ENCODE results near the gene PRPS2.
A peak's percentile ranks its signal among the peaks of the same experiment; 100 is the strongest.

Gene PRPS2

GRCh38 chrX:12791257-12792228, at the start of gene PRPS2:
Gene PRPS2, plus strand, starts transcription at chrX:12791412. Its CDS starts 86 bp downstream, at chrX:12791498.
- DNase-seq, result peak; percentile 71

- DNase-seq, result no peak
Observed at GRCh38 chrX:12741416-12741815, 49.8 kb upstream of the PRPS2 start.

DNA sequence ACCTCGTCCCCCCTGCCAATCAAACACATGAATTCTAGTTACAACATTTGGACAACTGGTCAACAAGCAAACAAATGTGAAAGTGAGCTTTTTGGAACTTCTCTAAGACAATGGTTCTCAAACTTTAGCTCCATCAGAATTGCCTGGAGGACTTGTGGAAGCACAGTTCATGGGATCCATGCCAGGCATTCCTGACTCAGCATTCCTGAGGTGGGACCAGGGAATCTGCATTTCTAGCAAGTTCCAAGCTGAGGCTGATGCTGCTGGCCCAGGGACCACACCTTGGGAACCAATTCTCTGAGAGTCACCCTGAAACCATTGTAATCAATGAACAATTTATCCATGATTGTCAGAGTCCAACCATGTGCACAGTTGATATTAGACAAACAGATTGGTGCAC, 43.8 kb upstream of the PRPS2 start:
- DNase-seq, result no peak

DNA sequence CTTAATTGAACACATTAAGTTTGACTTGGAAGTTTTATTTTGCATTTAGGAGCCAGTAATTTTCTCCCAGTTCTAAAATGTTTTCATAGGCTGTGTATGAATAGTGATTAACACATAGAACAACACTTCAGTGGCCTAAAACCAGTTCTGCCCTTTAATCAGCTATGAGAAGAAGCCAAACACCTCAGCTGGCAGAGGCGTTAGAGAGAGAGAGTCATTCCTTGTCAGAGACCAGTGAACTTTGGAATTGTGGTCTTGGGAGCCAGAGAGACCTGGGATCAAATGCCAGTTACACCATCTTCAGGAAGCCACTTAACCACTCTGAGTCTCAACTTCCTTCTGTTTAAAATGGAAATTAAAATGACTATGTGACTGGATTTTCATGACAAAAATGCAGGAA, 39.3 kb upstream of the PRPS2 start:
- DNase-seq, result no peak

DNA sequence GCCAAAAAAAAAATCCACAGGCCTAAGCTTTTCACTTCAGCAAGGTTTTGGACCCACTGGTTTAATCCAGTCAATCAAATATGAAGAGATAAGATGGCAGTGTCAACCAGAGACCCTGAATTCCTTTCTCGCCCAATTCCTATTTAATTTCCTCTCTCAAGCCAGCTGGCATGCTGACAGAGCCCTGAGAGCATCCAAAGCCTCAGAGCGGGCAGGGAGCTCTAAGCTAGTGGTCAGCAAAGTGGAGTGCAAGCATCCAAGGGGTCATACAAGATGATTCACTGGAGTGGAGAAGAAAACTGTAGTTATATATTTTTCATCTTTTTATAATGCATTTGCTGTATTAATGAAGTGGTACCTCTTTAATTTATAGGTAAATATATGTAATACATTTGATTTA, 37.8 kb upstream of the PRPS2 start:
- DNase-seq, result no peak

- DNase-seq, result no peak
Observed at GRCh38 chrX:12758291-12758690, 32.9 kb upstream of the PRPS2 start.

- no peak for DNase-seq
Observed at GRCh38 chrX:12767856-12768255, 23.4 kb upstream of the PRPS2 start.

DNA sequence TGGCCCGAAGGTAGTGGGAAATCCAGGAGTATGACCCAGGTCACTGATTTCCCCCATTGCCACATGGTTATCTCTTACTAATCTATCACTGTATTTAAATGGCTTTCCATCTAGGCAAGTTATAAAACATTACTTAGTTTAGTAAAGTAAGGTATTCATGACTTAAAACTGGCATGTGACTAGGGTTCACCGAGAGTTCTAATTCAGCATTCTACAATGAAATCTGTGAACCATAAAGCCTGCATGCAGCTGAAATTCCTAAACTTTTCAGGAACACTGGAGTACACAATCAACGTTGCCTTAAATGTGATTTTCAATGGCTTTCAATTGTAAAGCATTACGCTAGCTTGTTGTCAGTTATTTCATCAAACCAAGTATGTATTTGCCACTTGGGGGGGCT, 22.7 kb upstream of the PRPS2 start:
- DNase-seq, result no peak

- no peak for DNase-seq
Observed at GRCh38 chrX:12770440-12770839, 20.8 kb upstream of the PRPS2 start.

GRCh38 chrX:12771445-12772069, 19.7 kb upstream of the PRPS2 start:
- DNase-seq, result peak; percentile 66

DNA sequence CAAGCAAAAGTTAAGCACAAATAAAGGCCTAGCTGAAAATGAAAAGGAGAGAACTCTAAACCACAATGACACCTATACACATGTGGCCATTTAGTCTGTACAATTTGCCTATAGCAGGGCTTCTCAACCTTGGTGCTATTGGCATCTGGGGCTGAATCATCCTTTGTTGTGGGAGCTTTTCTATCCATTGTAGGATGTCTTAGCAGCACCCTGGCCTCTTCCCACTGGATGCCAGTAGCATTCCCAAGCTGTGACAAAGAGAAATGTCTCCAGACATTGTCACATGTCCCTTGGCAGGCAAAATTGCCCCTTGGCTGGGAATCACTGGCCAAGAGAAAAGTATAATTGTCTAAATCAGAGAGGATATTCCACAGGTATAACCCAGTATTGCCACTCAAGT, 13.5 kb upstream of the PRPS2 start:
- no peak for DNase-seq

- DNase-seq, result no peak
Observed at GRCh38 chrX:12779534-12779933, 11.7 kb upstream of the PRPS2 start.

- no peak for DNase-seq
Observed at GRCh38 chrX:12788645-12789044, 2.6 kb upstream of the PRPS2 start.

DNA sequence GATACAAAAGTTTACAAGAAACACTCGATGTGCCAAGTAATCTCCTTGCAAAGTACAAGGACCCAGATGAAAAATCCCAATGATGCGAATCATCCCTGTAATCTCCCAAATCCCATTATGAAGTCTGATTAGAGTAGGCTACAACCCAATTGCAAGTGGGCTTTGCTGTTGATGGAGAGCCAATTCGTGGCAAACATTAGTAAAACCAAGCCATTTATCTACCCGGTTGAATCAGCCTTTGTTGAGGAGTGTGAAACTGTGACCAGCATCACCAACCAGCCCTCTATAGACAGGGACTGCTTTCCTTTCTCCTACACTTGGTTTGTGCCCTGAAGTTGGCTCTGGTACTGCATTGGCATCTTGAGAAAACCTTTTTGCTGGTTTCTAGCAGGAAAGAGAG, 1.2 kb upstream of the PRPS2 start:
- no peak for DNase-seq

- DNase-seq, result no peak
Observed at GRCh38 chrX:12790885-12791256, 341 bp upstream of the PRPS2 start.

DNA sequence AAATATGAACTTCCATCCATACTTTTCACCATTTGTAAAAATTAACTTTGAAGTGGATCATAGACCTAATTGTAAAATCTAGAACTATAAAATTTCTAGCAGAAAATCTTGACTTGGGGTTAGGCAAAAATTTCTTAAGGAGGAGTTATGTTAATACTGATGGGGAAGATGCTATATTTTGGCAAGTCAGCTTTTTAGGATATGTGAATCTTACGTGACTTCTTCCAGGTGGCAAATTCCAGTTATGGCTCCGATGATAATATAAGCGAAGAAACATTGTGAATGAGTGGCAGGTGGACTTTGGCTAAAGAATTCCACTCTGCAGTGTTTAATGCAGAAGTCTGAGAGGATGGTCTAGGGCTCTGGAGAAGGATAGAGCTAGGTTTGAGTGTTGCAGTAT, 1.5 kb downstream of the PRPS2 start:
- no peak for DNase-seq

GRCh38 chrX:12794654-12795053, 3.4 kb downstream of the PRPS2 start:
- no peak for DNase-seq

- DNase-seq, result no peak
Observed at GRCh38 chrX:12798601-12799000, 7.4 kb downstream of the PRPS2 start.

DNA sequence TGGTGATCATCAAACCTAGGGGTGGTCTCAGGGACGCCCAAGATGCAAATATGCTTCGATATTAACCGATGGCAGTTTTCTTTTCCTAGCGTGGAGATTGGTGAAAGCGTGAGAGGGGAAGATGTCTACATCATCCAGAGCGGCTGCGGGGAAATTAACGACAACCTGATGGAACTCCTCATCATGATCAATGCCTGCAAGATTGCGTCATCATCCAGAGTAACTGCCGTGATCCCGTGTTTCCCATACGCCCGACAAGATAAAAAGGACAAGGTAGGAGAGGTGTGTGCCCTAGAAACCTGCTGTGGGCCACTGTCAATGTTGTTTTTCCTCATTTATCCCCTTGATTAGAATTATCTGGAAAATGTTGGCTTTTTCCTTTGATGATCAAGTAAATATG, 7.9 kb downstream of the PRPS2 start:
- no peak for DNase-seq

- no peak for DNase-seq
Observed at GRCh38 chrX:12802741-12803140, 11.5 kb downstream of the PRPS2 start.

- no peak for DNase-seq
Observed at GRCh38 chrX:12804655-12805054, 13.4 kb downstream of the PRPS2 start.

GRCh38 chrX:12805333-12805732, 14.1 kb downstream of the PRPS2 start:
- no peak for DNase-seq

DNA sequence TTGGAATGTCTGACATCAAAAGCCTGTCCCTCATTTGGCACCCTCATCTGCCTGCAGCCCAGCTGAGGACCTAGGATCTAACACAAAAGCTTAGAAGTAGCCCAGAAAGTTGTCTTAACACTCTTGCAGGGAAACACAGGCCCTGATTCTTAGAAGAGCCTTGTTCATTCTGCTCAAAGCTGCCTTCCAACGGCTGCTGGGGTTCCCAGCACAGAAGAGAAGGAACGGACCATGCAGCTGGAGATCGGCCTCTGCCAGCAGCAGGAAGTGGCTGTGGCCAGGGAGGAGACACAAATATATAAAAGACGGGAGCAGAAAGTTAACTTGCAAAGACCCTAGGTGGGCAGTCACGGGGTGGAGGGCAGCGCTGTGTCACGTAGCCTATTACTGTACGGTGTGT, 20.4 kb downstream of the PRPS2 start:
- no peak for DNase-seq

DNA sequence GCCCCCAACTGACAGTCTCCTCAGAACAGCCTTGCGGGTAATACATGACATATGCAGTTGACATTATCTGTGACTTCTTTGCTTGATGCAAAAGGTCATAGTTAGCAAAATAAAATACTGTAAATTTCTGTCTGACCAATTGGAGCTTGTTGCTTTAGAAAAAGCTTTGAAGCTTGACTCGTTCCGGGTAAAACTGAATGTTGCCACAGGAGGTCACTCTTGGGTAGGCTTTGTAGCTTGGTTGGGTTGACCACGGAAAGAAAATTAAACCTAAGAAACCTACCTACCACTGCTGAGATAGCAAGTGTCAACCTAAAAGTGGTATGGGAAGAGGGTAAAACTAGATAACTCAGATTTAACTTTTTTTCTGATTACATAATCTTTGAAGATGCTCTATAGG, 23.2 kb downstream of the PRPS2 start:
- DNase-seq, result no peak

GRCh38 chrX:12817528-12817927, 26.3 kb downstream of the PRPS2 start:
- DNase-seq, result no peak
